PFSK-1 (cell line): ENCODE measurements around the gene ATP5F1E.

ENCODE experiments used
- POLR2AphosphoS5 ChIP-seq: IDR thresholded peaks from 2 replicates; pipeline ENCODE4 v1.6.1; 2012; ENCODE audit warnings: low read depth, mild to moderate bottlenecking, control low read depth, low read length, moderate library complexity
- TAF1 ChIP-seq: IDR thresholded peaks from 2 replicates; pipeline ENCODE4 v1.6.1; 2012; ENCODE audit warnings: low read length, control low read depth, borderline replicate concordance; ENCODE audit not compliant: insufficient read depth

DNA sequence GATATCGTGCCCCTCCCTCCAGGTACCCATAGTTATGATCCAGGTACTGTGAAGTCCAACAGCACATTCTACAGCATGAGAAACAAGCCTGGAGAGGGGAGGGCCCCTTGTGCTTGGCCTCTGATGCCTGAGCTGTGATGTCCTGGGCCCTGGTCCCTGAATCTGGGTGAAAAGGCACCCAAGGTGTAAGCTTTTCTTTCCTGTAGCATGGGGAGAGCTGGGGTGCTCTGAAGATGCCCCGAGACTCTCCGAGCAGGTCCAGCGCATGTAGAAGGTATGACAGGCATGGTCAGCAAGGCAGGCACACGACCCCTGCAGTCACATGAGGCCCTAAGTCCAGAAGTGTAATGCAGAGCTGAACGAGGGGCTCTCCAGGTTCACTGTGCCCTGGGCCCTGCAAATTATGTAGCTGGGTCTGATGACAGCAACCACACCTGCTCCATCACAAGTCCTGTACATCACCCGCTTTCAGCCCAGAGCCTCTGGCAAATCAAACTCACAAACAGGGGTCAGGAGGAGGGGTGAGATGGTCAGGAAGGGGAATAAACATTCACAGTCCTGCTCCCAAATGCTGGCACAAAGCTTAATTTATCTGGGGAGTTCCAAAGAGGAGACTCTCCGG lies 23.3 kb downstream of the ATP5F1E start:
- TF ChIP-seq POLR2AphosphoS5 (no peak), TAF1 (no peak)
